GM12875 (cell line): ENCODE measurements around the gene SOCS1.

Experiments used
- H3K4me3 ChIP-seq: one replicate; pipeline ENCODE4 v1.5.1; 2011; ENCODE audit warnings: low read depth, low read length, control low read depth
- TF ChIP-seq, protein P1 (sequence below): IDR thresholded peaks from 2 replicates; pipeline ENCODE4 v1.5.1; 2011; ENCODE audit warnings: low read depth, mild to moderate bottlenecking, control low read depth, inconsistent platforms, low read length, moderate library complexity, borderline replicate concordance; ENCODE audit not compliant: insufficient read depth

Gene SOCS1

DNA sequence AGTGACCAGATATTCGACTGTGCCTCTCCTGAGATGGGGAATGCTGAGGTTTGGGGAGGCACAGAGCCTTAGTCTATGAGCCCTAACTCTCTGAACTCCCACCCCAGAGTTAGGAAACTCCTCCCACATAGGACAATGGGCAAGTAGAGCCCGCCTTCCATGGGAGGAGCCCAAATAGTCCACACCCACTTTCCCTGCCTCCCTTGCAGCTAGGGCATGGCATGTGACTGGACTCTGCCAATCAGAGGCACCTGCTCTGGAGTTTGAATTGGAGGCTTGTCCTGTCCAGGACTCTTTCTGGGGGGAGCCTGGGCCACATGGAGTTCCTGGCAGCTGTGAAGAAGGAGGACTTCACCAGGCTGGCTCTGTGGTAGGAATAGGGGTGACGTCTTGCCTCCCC lies 48.4 kb downstream of the SOCS1 start:
- TF ChIP-seq, protein P1, sequence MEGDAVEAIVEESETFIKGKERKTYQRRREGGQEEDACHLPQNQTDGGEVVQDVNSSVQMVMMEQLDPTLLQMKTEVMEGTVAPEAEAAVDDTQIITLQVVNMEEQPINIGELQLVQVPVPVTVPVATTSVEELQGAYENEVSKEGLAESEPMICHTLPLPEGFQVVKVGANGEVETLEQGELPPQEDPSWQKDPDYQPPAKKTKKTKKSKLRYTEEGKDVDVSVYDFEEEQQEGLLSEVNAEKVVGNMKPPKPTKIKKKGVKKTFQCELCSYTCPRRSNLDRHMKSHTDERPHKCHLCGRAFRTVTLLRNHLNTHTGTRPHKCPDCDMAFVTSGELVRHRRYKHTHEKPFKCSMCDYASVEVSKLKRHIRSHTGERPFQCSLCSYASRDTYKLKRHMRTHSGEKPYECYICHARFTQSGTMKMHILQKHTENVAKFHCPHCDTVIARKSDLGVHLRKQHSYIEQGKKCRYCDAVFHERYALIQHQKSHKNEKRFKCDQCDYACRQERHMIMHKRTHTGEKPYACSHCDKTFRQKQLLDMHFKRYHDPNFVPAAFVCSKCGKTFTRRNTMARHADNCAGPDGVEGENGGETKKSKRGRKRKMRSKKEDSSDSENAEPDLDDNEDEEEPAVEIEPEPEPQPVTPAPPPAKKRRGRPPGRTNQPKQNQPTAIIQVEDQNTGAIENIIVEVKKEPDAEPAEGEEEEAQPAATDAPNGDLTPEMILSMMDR = no peak
- no peak overlapping the region for H3K4me3 ChIP-seq

DNA sequence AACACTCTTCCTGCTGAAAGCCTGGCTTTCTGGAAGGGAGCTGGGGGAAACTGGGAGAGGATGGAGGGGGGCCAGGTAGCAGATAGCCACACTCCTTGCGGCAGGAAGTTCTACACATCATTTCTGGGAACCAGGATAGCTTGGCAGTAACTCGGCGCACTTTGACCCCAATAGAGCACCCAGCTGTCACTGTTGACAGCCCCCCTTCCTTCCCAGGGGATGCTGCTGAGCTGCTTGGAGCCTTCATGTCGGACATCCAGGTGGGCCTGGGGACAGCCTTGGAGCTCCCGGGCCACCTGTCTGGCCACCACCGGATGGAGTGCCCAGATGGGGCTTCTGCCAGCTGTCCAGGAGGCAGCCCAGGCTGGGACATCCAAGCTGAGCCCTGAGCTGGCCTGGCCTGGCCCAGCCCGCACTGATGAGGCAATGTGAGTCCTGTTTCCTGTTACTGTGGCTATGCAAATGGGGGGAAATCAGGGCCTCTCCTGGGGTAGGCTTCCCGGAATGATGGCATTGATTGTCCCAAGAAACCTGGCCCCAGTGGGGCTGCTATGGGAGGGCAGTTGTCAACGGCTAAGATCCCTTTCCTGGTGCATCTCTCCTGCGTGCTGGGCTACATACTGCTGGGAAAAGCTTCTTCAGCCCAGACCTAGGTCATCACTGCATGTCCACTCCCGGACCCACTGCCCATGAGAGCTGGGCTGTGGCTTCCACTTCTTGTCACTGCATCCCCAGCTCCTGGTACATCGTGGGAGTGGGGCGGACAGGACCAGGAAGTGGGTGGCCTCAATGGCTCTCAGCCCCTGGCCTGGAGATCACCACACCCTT lies 50.0 kb downstream of the SOCS1 start:
- TF ChIP-seq, protein P1 = no peak

GRCh38 chr16:11205065-11205699 lies 50.8 kb downstream of the SOCS1 start:
- no peak overlapping the region for H3K4me3 ChIP-seq
- TF ChIP-seq, protein P1 = no peak

More for the DNA sequence above, 50.0 kb downstream of the SOCS1 start:
- no peak overlapping the region for H3K4me3 ChIP-seq

- no peak overlapping the region for H3K4me3 ChIP-seq
- TF ChIP-seq, protein P1 = no peak
Measured at GRCh38 chr16:11204513-11205047, 51.4 kb downstream of the SOCS1 start.
